Neural progenitor cell (in vitro differentiated cells): ENCODE measurements around the gene CYP26B1. TPM values are rescaled to one million over a fixed set of nuclear protein-coding genes. Genes with fewer than 3 reads are reported as not detected.

Source experiments
- DNase-seq: peaks from one replicate; pipeline ENCODE4 v3.0.0-alpha.2; 2016; ENCODE audit warnings: low spot score
- H2AFZ ChIP-seq: fragments of 200-600 bp; sonication (generic); replicated peaks from 2 replicates; pipeline ENCODE4 v1.6.1; 2016; ENCODE audit warnings: antibody characterized with exemption
- H3F3A ChIP-seq: fragments of 200-600 bp; sonication (generic); 2 replicates; pipeline ENCODE4 v1.6.1; 2016; ENCODE audit warnings: antibody characterized with exemption, low read depth
- H3K27ac ChIP-seq: fragments of 200-600 bp; sonication (generic); 2 replicates; pipeline ENCODE4 v1.5.1; 2016; ENCODE audit warnings: mild to moderate bottlenecking
- H3K27me3 ChIP-seq: fragments of 200-600 bp; sonication (generic); 2 replicates; pipeline ENCODE4 v1.6.1; 2016; ENCODE audit warnings: mild to moderate bottlenecking, moderate library complexity
- H3K36me3 ChIP-seq: fragments of 200-600 bp; sonication (generic); 2 replicates; pipeline ENCODE4 v1.5.1; 2016
- H3K4me1 ChIP-seq: fragments of 200-600 bp; sonication (generic); 2 replicates; pipeline ENCODE4 v1.6.1; 2016; ENCODE audit warnings: mixed run types
- H3K4me2 ChIP-seq: fragments of 200-600 bp; sonication (generic); 2 replicates; pipeline ENCODE4 v1.6.1; 2016
- H3K4me3 ChIP-seq: fragments of 200-600 bp; sonication (generic); 2 replicates; pipeline ENCODE4 v1.5.1; 2016
- H3K79me2 ChIP-seq: fragments of 200-600 bp; sonication (generic); 2 replicates; pipeline ENCODE4 v1.6.1; 2016; ENCODE audit warnings: low read depth
- H3K9ac ChIP-seq: fragments of 200-600 bp; sonication (generic); 2 replicates; pipeline ENCODE4 v1.6.1; 2016
- H3K9me3 ChIP-seq: fragments of 200-600 bp; sonication (generic); 2 replicates; pipeline ENCODE4 v1.5.1; 2016; ENCODE audit warnings: low read depth
- H4K20me1 ChIP-seq: fragments of 200-600 bp; sonication (generic); 2 replicates; pipeline ENCODE4 v1.6.1; 2016; ENCODE audit warnings: low read depth
- H3K27ac Mint-ChIP-seq: 3 replicates; pipeline ENCODE4 v1.8.0; 2021; ENCODE audit warnings: mixed read lengths
- H3K27me3 Mint-ChIP-seq: 2 replicates; pipeline ENCODE4 v1.8.0; 2022; ENCODE audit warnings: low read depth, mild to moderate bottlenecking, inconsistent platforms, moderate library complexity, mixed read lengths; ENCODE audit not compliant: insufficient read depth
- H3K36me3 Mint-ChIP-seq: 3 replicates; pipeline ENCODE4 v1.8.0; 2021; ENCODE audit warnings: mixed read lengths
- H3K4me1 Mint-ChIP-seq: 3 replicates; pipeline ENCODE4 v1.8.0; 2021; ENCODE audit warnings: mixed read lengths
- H3K4me3 Mint-ChIP-seq: 3 replicates; pipeline ENCODE4 v1.8.0; 2021; ENCODE audit warnings: mild to moderate bottlenecking, moderate library complexity, mixed read lengths
- H3K9me3 Mint-ChIP-seq: 3 replicates; pipeline ENCODE4 v1.8.0; 2020; ENCODE audit warnings: mixed read lengths
- CTCF ChIP-seq: fragments of 200-600 bp; sonication (generic); IDR thresholded peaks from 2 replicates; pipeline ENCODE4 v1.5.1; 2017; ENCODE audit warnings: antibody characterized with exemption, mild to moderate bottlenecking
- EZH2 ChIP-seq: fragments of 200-600 bp; sonication (generic); IDR thresholded peaks from 2 replicates; pipeline ENCODE4 v1.6.1; 2017; ENCODE audit warnings: antibody characterized with exemption, mild to moderate bottlenecking, moderate library complexity
- EZH2phosphoT487 ChIP-seq: fragments of 200-600 bp; sonication (generic); IDR thresholded peaks from 2 replicates; pipeline ENCODE4 v1.6.1; 2017; ENCODE audit warnings: antibody characterized with exemption
- total RNA-seq: library from RNA; depleted of rRNA; stranded (reverse); fragments of >200 nt; gene quantifications from 2 replicates; pipeline ENCODE4 v1.2.3, GENCODE V29; 2015; ENCODE audit warnings: low replicate concordance

The CYP26B1 gene
- total RNA-seq, 1 donor from 2014 or later, result 0.21 TPM

- Histone ChIP-seq H3F3A (no peaks in the 10 kb centered on the region), H4K20me1 (no peaks in the 10 kb centered on the region), H3K9ac (no peak overlapping the region), H3K27me3 (peaks cover 11% of the 10 kb centered on the region), H3K4me3 (no peak overlapping the region), H2AFZ (no peak overlapping the region), H3K36me3 (no peaks in the 10 kb centered on the region), H3K9me3 (no peaks in the 10 kb centered on the region), H3K4me2 (no peak overlapping the region), H3K4me1 (no peaks in the 10 kb centered on the region), H3K27ac (no peak overlapping the region), H3K79me2 (no peaks in the 10 kb centered on the region)
- no peak for DNase-seq
- TF ChIP-seq EZH2phosphoT487 (no peak), CTCF (no peak), EZH2 (no peak)
- no peaks in the 10 kb centered on the region for H3K9me3 Mint-ChIP-seq
- no peak overlapping the region for H3K27ac Mint-ChIP-seq
- H3K27me3 Mint-ChIP-seq, result peaks cover 16% of the 10 kb centered on the region
- H3K4me1 Mint-ChIP-seq, result peaks cover 3% of the 10 kb centered on the region
- no peak overlapping the region for H3K4me3 Mint-ChIP-seq
- H3K36me3 Mint-ChIP-seq, result no peaks in the 10 kb centered on the region
Observed at GRCh38 chr2:72156872-72157271, 9.2 kb upstream of the CYP26B1 start.

- peaks cover 22% of the 10 kb centered on the region for H3K27me3 Mint-ChIP-seq
- no peak overlapping the region for H3K4me3 Mint-ChIP-seq
Observed at GRCh38 chr2:72155737-72156136, 8.1 kb upstream of the CYP26B1 start.

DNA sequence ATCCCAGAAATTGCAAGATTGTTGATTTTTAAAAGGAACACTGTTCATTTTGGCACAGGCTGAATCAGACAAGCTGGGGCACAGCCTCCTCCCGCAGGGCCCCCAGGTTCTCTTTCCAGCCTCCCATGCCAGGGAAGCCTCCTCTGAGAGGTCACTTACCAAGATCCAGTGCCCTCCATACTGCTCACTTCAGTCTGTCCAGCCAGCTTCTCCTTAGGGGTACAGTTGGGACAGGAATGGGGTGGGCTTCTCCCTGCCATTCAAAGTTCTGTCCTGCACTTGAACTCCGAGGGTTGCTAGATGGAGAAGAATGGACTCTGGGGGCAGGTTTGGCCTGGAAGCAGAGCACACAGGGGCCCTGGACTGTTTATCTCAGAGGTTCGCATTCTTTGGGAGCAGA is 7.5 kb upstream of the CYP26B1 start:
- peaks cover 5% of the 10 kb centered on the region for H3K4me1 Mint-ChIP-seq
- H3K79me2 ChIP-seq, result no peaks in the 10 kb centered on the region
- no peak overlapping the region for H3K4me2 ChIP-seq
- peaks cover 28% of the 10 kb centered on the region for H3K27me3 ChIP-seq
- H3K27ac ChIP-seq, result no peak overlapping the region
- TF ChIP-seq CTCF, result no peak
- no peak for TF ChIP-seq EZH2
- TF ChIP-seq EZH2phosphoT487, result no peak
- H3K9me3 Mint-ChIP-seq, result no peaks in the 10 kb centered on the region
- no peak overlapping the region for H3K4me3 Mint-ChIP-seq
- no peak overlapping the region for H3K4me3 ChIP-seq
- H3K27me3 Mint-ChIP-seq, result peaks cover 24% of the 10 kb centered on the region
- no peak overlapping the region for H3K9ac ChIP-seq
- no peaks in the 10 kb centered on the region for H3K36me3 Mint-ChIP-seq
- no peaks in the 10 kb centered on the region for H3F3A ChIP-seq
- no peaks in the 10 kb centered on the region for H3K9me3 ChIP-seq
- no peak overlapping the region for H2AFZ ChIP-seq
- peaks cover under 1% of the 10 kb centered on the region for H3K4me1 ChIP-seq
- H3K27ac Mint-ChIP-seq, result no peak overlapping the region
- peaks cover under 1% of the 10 kb centered on the region for H4K20me1 ChIP-seq
- H3K36me3 ChIP-seq, result no peaks in the 10 kb centered on the region
- DNase-seq, result no peak

More at GRCh38 chr2:72155737-72156136, 8.1 kb upstream of the CYP26B1 start:
- no peak overlapping the region for H3K9ac ChIP-seq
- Mint-ChIP-seq H3K36me3 (no peaks in the 10 kb centered on the region), H3K27ac (no peak overlapping the region), H3K4me1 (peaks cover 3% of the 10 kb centered on the region), H3K9me3 (no peaks in the 10 kb centered on the region)
- no peak overlapping the region for H3K4me3 ChIP-seq
- no peak overlapping the region for H3K27ac ChIP-seq
- H3F3A ChIP-seq, result no peaks in the 10 kb centered on the region
- DNase-seq, result no peak
- no peaks in the 10 kb centered on the region for H3K36me3 ChIP-seq
- no peak overlapping the region for H2AFZ ChIP-seq
- no peaks in the 10 kb centered on the region for H3K4me1 ChIP-seq
- H3K27me3 ChIP-seq, result peaks cover 22% of the 10 kb centered on the region
- TF ChIP-seq EZH2 (no peak), EZH2phosphoT487 (no peak), CTCF (no peak)
- no peaks in the 10 kb centered on the region for H3K79me2 ChIP-seq
- no peaks in the 10 kb centered on the region for H3K9me3 ChIP-seq
- H3K4me2 ChIP-seq, result no peak overlapping the region
- H4K20me1 ChIP-seq, result no peaks in the 10 kb centered on the region
